T-cell (primary cell): ENCODE results near the gene ARL14EP. TPM values are rescaled to one million over a fixed set of nuclear protein-coding genes. Genes with fewer than 3 reads are reported as not detected.

Experiments used
- ATAC-seq, 4 experiments: fragments of 200-7000 bp in 3 of 4; fragments of 150-1000 bp in 1 of 4; cut with Tn5 transposase; replicated peaks in 1 of 4; 1 replicate in 3 of 4; 2 replicates in 1 of 4; pipeline ENCODE4 v1.10.0; 2021; ENCODE audit warnings: moderate library complexity in 3 of 4, mild to moderate bottlenecking in 2 of 4, moderate number of reproducible peaks in 1 of 4
- CTCF ChIA-PET, 2 donors: fragments of 300-600 bp; sonication (Branson Sonifier 250); formaldehyde crosslinking; loops; one replicate each; lab custom pipeline; 2022; ENCODE audit warnings: antibody characterized with exemption in 2 of 2; lab: Charles Lee
- POLR2A ChIA-PET, 2 donors: fragments of 300-600 bp; sonication (Branson Sonifier 250); formaldehyde crosslinking; loops; one replicate each; lab custom pipeline; 2022; ENCODE audit warnings: antibody characterized with exemption in 2 of 2; lab: Charles Lee
- DNase-seq, 35 experiments: peaks; one replicate each; pipeline versions ENCODE4 v3.0.0 to v3.0.0-alpha.2; 2013 to 2023
- H3K27ac ChIP-seq: one replicate; pipeline ENCODE4 v1.5.1; 2013; ENCODE audit warnings: low read length
- H3K27me3 ChIP-seq, 2 experiments: replicated peaks in 1 of 2; 1 replicate in 1 of 2; 2 replicates in 1 of 2; pipeline versions ENCODE4 v1.6.1 to v1.7.0; 2013; ENCODE audit warnings: low read length in 1 of 2, mixed read lengths in 1 of 2; ENCODE audit not compliant: control insufficient read depth in 2 of 2, insufficient read depth in 2 of 2; ENCODE audit errors: extremely low read depth in 1 of 2
- H3K36me3 ChIP-seq, 2 donors: 1 replicate in 1 of 2; 2 replicates in 1 of 2; pipeline versions ENCODE4 v1.6.1 to v1.7.0; 2013; ENCODE audit warnings: low read length in 1 of 2; ENCODE audit not compliant: control insufficient read depth in 2 of 2, insufficient read depth in 1 of 2; ENCODE audit errors: extremely low read depth in 1 of 2
- H3K4me1 ChIP-seq, 2 experiments: 1 replicate in 1 of 2; 2 replicates in 1 of 2; pipeline versions ENCODE4 v1.6.1 to v1.7.0; 2013; ENCODE audit warnings: low read length in 2 of 2, mixed read lengths in 1 of 2; ENCODE audit not compliant: insufficient read depth in 2 of 2, control insufficient read depth in 1 of 2; ENCODE audit errors: extremely low read depth in 1 of 2
- H3K4me3 ChIP-seq, 2 donors: 1 replicate in 1 of 2; 2 replicates in 1 of 2; pipeline versions ENCODE4 v1.5.1 to v1.7.0; 2013; ENCODE audit warnings: mild to moderate bottlenecking in 2 of 2, low read length in 1 of 2, moderate library complexity in 1 of 2; ENCODE audit not compliant: control insufficient read depth in 1 of 2; ENCODE audit errors: extremely low read depth in 1 of 2
- H3K9me3 ChIP-seq: 2 replicates; pipeline ENCODE4 v1.7.0; 2013
- H3K27ac Mint-ChIP-seq, 2 donors: one replicate each; pipeline ENCODE4 v1.8.0; 2020 to 2021; ENCODE audit warnings: mild to moderate bottlenecking in 2 of 2, mixed read lengths in 2 of 2
- H3K27me3 Mint-ChIP-seq, 2 donors: one replicate each; pipeline ENCODE4 v1.8.0; 2021 to 2022; ENCODE audit warnings: mixed read lengths in 2 of 2
- H3K36me3 Mint-ChIP-seq: one replicate; pipeline ENCODE4 v1.8.0; 2021; ENCODE audit warnings: mixed read lengths
- H3K4me1 Mint-ChIP-seq, 3 donors: one replicate each; pipeline ENCODE4 v1.8.0; 2020 to 2022; ENCODE audit warnings: mixed read lengths in 3 of 3, mild to moderate bottlenecking in 1 of 3
- H3K4me3 Mint-ChIP-seq, 3 donors: one replicate each; pipeline ENCODE4 v1.8.0; 2020 to 2022; ENCODE audit warnings: mild to moderate bottlenecking in 3 of 3, mixed read lengths in 3 of 3, moderate library complexity in 3 of 3
- H3K9me3 Mint-ChIP-seq, 3 donors: one replicate each; pipeline ENCODE4 v1.8.0; 2020 to 2022; ENCODE audit warnings: mixed read lengths in 3 of 3
- WGBS: methylation state at CpG from one replicate; pipeline ENCODE4 v1.1.5; 2013; ENCODE audit warnings: missing lambda C conversion rate; ENCODE audit not compliant: insufficient coverage; 5-methylcytosine and 5-hydroxymethylcytosine counted together
- total RNA-seq, 35 experiments: library from RNA in 6 of 35; stranded (reverse) in 6 of 35; fragments of 120-200 nt in 1 of 35; gene quantifications; one replicate each; pipeline versions ENCODE4 v1.2.1 to v1.2.4 and lab custom pipeline; 2013 to 2026

ARL14EP gene
- total RNA-seq, 5 donors from 2014 or later (not counting 1 experiment from before 2014, with no cell fraction given) = 29.8 to 43.8 (median 39.2) TPM

DNA sequence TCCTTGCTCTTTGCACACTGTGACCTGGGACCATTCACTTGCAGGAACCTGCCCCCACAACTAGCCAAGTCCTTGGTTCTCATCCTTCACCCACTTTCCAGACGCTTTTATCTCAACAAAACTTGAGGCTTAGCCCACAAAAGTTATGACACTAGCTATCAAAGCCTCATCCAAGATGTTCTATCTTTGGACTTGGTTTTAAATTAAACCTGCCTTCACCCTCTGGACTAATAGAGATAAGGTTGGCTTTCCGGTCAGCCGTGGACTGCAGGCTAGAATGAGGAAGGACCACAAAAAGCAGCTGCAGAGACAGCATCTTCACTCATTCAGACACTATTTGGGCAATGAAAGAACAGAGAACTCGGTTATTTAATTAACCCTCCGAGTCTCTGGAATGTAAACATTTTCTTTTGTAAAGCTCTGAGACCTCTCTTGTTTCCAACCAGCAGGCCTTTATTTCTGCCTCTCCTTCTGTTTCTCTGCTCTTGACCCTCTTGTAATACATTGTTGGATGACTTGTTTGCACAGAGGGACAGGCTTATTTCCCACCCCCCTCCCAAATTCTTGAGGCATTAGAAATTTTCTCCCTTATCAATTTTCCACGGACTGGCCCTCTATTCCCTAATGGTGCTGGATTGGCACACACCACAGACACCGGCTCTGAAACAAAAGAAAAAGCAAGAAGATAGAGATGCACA is 41.4 kb downstream of the ARL14EP start:
- no peaks in the 10 kb centered on the region for H3K36me3 ChIP-seq
- Mint-ChIP-seq H3K4me1 (no peaks in the 10 kb centered on the region), H3K4me3 (no peak overlapping the region), H3K9me3 (no peaks in the 10 kb centered on the region), H3K36me3 (no peaks in the 10 kb centered on the region), H3K27me3 (peaks cover 1 to 2% of the 10 kb centered on the region in 2 donors), H3K27ac (no peak overlapping the region)
- 76% methylated on average over 2 of the region's 7 CpGs for WGBS
- DNase-seq = no peak
- no peaks in the 10 kb centered on the region for H3K9me3 ChIP-seq
- no peak overlapping the region for H3K4me3 ChIP-seq
- H3K27me3 ChIP-seq = no peaks in the 10 kb centered on the region
- ChIA-PET POLR2A (interaction anchor here in 1 of 2 donors (0.6 kb wide), 1 partner anchor 9 kb away, joined by 3 read pairs; no protein-coding TSS in a partner anchor), CTCF (no interaction called here)
- H3K4me1 ChIP-seq = no peaks in the 10 kb centered on the region
- H3K27ac ChIP-seq = no peak overlapping the region
- no peak for ATAC-seq

DNA sequence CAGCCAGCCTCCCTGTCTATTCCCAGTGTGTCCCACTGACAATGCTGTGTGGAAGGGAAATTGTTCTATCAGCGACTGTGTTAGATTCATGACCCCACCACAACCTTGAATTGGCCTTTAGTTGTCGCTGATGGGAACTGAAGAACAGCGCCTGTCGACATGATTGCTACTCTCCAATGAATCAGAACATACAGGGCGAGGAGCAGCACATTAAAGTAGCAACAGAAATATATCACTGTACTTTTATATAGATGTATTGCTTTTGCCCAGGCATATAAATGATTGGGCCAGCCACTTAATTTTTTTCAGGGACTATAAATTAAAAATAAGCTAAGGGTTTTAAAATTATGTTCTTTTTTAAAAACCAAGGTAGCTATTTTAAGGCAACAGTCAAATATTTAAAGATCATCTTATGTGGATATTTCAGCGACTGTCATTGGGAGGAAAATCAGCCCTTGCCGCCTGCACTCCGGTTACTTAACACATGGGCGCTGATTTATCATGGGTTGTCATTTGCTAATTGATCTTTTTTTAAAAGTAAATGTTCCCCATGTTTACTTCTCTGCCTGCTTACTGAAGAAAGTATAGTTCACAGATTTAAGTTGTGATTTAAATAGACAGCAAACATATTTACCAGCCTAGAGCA is 42.1 kb downstream of the ARL14EP start:
- DNase-seq (no peak), ATAC-seq (no peak)
- ChIA-PET CTCF (no interaction called here), POLR2A (interaction anchor here in 1 of 2 donors (0.6 kb wide), 1 partner anchor 8 kb away, joined by 3 read pairs; no protein-coding TSS in a partner anchor)
- no peaks in the 10 kb centered on the region for H3K9me3 ChIP-seq
- no peaks in the 10 kb centered on the region for H3K9me3 Mint-ChIP-seq
- H3K4me1 ChIP-seq = no peaks in the 10 kb centered on the region
- no peak overlapping the region for H3K4me3 Mint-ChIP-seq
- no peaks in the 10 kb centered on the region for H3K27me3 ChIP-seq
- WGBS = no CpG with 5 or more reads among the region's 9 CpGs
- H3K27me3 Mint-ChIP-seq = peaks cover 2 to 6% of the 10 kb centered on the region in 2 donors
- H3K27ac Mint-ChIP-seq = no peak overlapping the region
- H3K27ac ChIP-seq = no peak overlapping the region
- no peaks in the 10 kb centered on the region for H3K36me3 Mint-ChIP-seq
- no peaks in the 10 kb centered on the region for H3K4me1 Mint-ChIP-seq
- H3K36me3 ChIP-seq = no peaks in the 10 kb centered on the region
- H3K4me3 ChIP-seq = no peak overlapping the region

DNA sequence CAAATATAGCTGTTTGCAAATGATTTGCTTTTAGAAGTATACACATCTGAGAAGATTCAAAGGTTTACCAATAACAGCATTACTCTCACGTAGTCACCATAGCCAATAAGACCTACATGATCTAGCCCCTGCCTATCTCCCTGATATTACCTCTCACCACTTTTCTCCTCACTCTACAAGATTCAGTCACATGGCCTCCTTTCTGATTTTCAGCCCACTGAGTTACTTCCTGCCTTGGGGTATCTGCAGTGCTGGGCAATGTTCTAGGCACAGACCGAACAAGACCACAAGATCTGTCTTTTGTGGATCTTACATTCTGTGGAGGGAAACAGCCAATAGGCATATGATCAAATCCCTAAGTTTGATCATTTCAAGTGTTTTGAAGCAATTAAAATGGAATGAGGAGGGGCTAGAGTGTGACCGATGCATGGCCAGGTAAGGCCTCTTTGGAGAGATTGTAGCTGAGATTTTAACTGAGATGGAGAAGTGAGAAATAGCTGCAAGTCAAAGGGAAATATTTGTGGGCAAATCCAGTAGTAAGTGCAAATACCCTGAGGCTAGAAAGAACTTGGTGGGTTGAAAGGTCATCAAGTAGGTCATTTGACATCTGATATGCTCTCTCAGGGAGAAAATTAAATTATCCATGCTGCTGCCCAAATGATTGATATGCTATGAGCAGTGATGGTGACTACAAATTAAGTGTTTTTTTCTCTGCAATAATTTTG is 43.1 kb downstream of the ARL14EP start:
- H3K27me3 ChIP-seq = no peaks in the 10 kb centered on the region
- ChIA-PET POLR2A (no interaction called here), CTCF (no interaction called here)
- no peaks in the 10 kb centered on the region for H3K9me3 ChIP-seq
- no peak overlapping the region for H3K27ac ChIP-seq
- Mint-ChIP-seq H3K4me3 (no peak overlapping the region), H3K4me1 (no peaks in the 10 kb centered on the region), H3K27ac (no peak overlapping the region), H3K27me3 (peaks cover 2 to 6% of the 10 kb centered on the region in 2 donors), H3K36me3 (no peaks in the 10 kb centered on the region), H3K9me3 (no peaks in the 10 kb centered on the region)
- no peaks in the 10 kb centered on the region for H3K36me3 ChIP-seq
- no peak for ATAC-seq
- 86% methylated on average over 3 of the region's 3 CpGs for WGBS
- H3K4me3 ChIP-seq = no peak overlapping the region
- no peak for DNase-seq
- no peaks in the 10 kb centered on the region for H3K4me1 ChIP-seq

DNA sequence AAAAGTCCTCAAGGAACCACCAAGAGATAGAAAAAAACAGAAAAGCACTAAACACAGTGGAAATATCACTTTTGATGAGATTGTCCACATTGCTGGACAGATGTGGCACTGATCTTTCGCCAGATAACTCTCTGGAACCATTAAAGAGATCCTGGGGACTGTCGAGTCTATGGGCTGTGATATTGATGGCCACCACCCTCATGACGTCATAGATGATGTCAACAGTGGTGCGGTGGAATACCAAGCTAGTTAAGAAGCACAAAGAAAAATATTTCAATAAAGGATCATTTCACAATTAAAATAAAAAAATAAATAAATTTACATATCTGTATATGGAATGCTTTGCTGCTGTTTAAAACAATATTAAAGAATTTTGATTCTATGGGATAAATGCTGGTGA is 45.5 kb downstream of the ARL14EP start:
- Histone ChIP-seq H3K36me3 (no peaks in the 10 kb centered on the region), H3K27me3 (no peaks in the 10 kb centered on the region), H3K9me3 (no peaks in the 10 kb centered on the region), H3K4me1 (no peaks in the 10 kb centered on the region), H3K27ac (no peak overlapping the region), H3K4me3 (no peak overlapping the region)
- WGBS = 72% methylated on average over 2 of the region's 4 CpGs
- H3K27ac Mint-ChIP-seq = no peak overlapping the region
- POLR2A ChIA-PET = no interaction called here
- peaks cover 6 to 9% of the 10 kb centered on the region in 2 donors for H3K27me3 Mint-ChIP-seq
- ATAC-seq = no peak
- no peak for DNase-seq
- no peaks in the 10 kb centered on the region for H3K9me3 Mint-ChIP-seq
- no peak overlapping the region for H3K4me3 Mint-ChIP-seq
- H3K36me3 Mint-ChIP-seq = no peaks in the 10 kb centered on the region
- CTCF ChIA-PET = no interaction called here
- H3K4me1 Mint-ChIP-seq = no peaks in the 10 kb centered on the region

DNA sequence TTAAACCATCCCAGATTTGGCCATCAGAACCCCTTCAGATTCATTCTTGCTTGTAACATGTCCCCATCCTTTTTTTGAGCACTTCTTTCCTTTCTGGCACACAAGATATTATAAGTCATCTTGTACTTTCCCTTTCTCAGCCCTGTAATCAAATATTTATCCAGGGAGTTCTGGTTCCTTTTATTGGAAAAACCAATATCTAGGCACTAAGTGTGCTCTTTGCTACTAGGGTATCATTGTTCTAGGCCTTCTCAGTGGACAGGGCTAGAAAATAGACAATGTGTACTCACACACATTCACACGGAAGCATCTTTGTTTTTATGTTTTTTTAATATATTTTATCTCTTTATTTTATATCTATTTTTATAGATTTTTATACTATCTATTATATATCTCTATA is 47.3 kb downstream of the ARL14EP start:
- ChIA-PET POLR2A (no interaction called here), CTCF (no interaction called here)
- no peak overlapping the region for H3K4me3 Mint-ChIP-seq
- H3K36me3 ChIP-seq = no peaks in the 10 kb centered on the region
- ATAC-seq (no peak), DNase-seq (no peak)
- H3K4me1 Mint-ChIP-seq = no peaks in the 10 kb centered on the region
- H3K27me3 Mint-ChIP-seq = peaks cover 6 to 10% of the 10 kb centered on the region in 2 donors
- H3K27ac ChIP-seq = no peak overlapping the region
- no peak overlapping the region for H3K27ac Mint-ChIP-seq
- no peaks in the 10 kb centered on the region for H3K9me3 ChIP-seq
- WGBS = no CpG with 5 or more reads among the region's 1 CpG
- no peaks in the 10 kb centered on the region for H3K4me1 ChIP-seq
- no peak overlapping the region for H3K4me3 ChIP-seq
- H3K9me3 Mint-ChIP-seq = no peaks in the 10 kb centered on the region
- H3K36me3 Mint-ChIP-seq = no peaks in the 10 kb centered on the region
- no peaks in the 10 kb centered on the region for H3K27me3 ChIP-seq

DNA sequence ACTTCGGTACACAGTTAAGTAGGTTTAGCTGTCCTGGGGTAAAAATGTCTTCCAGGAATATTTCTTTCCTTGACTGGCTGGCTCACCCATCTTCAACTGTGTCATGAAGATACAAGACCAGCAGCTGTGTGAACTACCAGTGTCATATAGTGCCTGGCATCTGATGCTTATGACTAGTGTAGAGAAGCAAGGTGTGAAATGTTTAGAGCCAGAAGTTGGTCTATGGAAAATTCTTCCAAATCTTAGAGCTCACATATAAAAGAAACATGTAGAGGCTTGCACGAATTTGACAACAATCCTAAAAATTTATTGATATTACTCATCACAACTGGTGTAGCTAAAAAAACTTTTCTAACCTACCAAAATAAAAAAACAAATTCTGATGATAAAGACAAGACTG is 54.4 kb downstream of the ARL14EP start:
- peaks cover 6 to 8% of the 10 kb centered on the region in 2 donors for H3K27me3 Mint-ChIP-seq
- Histone ChIP-seq H3K27me3 (peaks cover 0 to 2% of the 10 kb centered on the region in 2 experiments), H3K36me3 (no peaks in the 10 kb centered on the region), H3K27ac (no peak overlapping the region), H3K9me3 (no peaks in the 10 kb centered on the region), H3K4me1 (no peaks in the 10 kb centered on the region), H3K4me3 (no peak overlapping the region)
- no peak overlapping the region for H3K4me3 Mint-ChIP-seq
- POLR2A ChIA-PET = no interaction called here
- 67% methylated on average over 1 of the region's 2 CpGs for WGBS
- H3K4me1 Mint-ChIP-seq = no peaks in the 10 kb centered on the region
- ATAC-seq (no peak), DNase-seq (no peak)
- no peaks in the 10 kb centered on the region for H3K9me3 Mint-ChIP-seq
- no peak overlapping the region for H3K27ac Mint-ChIP-seq
- CTCF ChIA-PET = interaction anchor here in 1 of 2 donors (1.1 kb wide), 1 partner anchor 37 kb away, joined by 4 read pairs; no protein-coding TSS in a partner anchor
- no peaks in the 10 kb centered on the region for H3K36me3 Mint-ChIP-seq
